Measurements from ENCODE around the gene RAMP2.

RAMP2 gene

GRCh38 chr17:42796066-42796758, 35.2 kb downstream of the RAMP2 start:
- DNase-seq: no peak

- no peak for DNase-seq
Observed at GRCh38 chr17:42797067-42798007, 36.3 kb downstream of the RAMP2 start.

- no peak for DNase-seq
Observed at GRCh38 chr17:42798011-42798382, 37.0 kb downstream of the RAMP2 start.

DNA sequence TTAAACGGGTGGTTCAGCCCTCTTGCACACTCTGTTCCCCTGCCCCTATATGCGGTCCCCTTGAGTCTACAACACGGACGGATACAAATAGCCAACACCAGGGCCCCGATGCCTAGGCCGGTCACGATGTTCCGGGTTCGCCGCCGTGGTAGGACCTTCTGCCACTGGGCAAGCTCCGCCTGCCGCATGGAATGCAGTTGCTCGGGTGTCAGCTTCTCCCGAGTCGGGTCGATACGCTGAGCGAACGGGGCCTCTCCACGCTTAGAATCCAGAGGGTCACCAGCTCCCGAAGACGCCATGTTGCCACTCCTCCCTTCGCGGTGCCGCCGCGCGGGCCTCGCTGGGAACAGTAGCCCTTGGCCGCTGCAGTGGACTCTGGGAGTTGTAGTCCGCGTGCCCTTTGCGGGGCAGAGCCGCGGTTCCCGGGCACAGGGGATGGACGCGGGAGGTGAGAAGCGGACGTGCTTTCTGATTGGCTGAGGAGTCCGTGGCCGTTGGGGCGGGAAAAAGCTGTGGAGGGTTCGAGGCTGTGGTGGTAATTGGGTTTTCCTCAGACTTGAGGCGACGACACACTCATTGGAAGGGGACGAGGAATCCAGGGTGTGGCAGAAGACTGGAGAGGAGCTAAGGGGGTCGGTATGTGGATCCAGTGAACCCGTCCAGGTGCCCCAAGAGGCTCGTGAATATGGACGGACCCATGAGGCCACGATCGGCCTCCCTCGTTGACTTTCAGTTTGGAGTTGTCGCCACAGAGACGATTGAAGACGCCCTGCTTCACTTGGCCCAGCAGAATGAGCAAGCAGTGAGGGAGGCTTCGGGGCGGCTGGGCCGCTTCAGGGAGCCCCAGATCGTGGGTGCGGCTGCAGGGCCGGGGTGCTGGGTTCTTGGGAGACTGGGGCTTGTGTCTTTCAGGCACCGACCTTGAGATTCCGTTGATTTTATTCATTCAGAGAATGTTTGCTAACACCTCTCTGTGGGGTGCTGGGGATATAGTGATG, 37.7 kb downstream of the RAMP2 start, which contains the start of the genes CNTD1 and COA3:
Gene CNTD1 (plus strand): TSS at position 479 of the 998 bp plus-strand sequence. CDS start 207 bp downstream, at position 686.
Gene COA3 (minus strand): TSS at position 322 of the 998 bp plus-strand sequence. CDS start 23 bp downstream, at position 299.
- peak; percentile 92 for DNase-seq

DNA sequence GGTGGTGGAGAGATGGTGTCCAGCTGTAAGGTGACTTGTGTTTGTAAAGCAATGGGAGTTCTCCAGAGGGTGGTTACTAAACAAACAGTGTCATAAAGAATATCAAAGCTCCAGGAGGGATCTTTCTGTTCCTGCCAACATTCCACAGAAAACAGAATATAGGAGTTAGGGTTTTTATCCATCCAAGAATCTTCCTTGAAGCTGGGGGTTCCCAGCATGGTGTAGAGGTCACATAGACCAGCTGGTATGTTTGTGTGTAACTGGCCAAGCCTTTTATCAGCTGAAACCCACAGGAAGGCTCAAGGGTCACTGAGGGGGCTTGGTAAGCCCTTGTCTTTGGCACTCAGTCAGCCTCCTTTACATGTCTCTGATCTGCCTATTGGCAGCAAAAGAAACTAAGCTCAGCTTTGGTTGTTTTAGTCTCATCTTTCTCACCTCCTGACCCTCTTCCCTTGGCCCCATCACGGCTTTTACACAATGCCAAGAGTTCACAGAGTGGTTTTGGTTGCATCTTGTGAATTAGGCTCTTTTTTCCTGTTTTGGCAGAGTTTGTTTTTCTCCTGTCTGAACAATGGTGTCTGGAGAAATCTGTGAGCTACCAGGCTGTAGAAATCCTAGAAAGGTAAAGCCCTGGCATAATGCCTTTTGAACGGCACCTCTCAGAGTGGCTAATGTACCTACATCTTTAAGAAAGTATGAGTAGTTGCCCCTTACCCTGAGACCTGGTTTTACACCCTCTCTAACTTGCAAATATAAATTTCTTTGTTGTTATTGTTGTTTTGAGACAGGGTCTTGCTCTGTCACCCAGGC, 42.3 kb downstream of the RAMP2 start:
- no peak for DNase-seq

- no peak for DNase-seq
Observed at GRCh38 chr17:42804918-42805367, 43.9 kb downstream of the RAMP2 start.

- no peak for DNase-seq
Observed at GRCh38 chr17:42806249-42806648, 45.2 kb downstream of the RAMP2 start.

- DNase-seq: no peak
Observed at GRCh38 chr17:42809250-42809649, 48.2 kb downstream of the RAMP2 start.

Measured in activated CD8-positive, alpha-beta memory T cell treated with anti-CD3 and anti-CD28 coated beads for 24 hours (primary cell).